MM.1S (cell line): ENCODE measurements around the gene CELF3.

Experiments used
- EZH2phosphoT487 ChIP-seq: fragments of 300-600 bp; sonication (generic); IDR thresholded peaks from 2 replicates; pipeline ENCODE4 v1.6.1; 2018; ENCODE audit warnings: antibody characterized with exemption, low read length
- TF ChIP-seq, protein P1 (sequence below): fragments of 300-600 bp; sonication (generic); IDR thresholded peaks from 2 replicates; pipeline ENCODE4 v1.5.1; 2016; ENCODE audit warnings: antibody characterized with exemption, low read length, mixed read lengths

DNA sequence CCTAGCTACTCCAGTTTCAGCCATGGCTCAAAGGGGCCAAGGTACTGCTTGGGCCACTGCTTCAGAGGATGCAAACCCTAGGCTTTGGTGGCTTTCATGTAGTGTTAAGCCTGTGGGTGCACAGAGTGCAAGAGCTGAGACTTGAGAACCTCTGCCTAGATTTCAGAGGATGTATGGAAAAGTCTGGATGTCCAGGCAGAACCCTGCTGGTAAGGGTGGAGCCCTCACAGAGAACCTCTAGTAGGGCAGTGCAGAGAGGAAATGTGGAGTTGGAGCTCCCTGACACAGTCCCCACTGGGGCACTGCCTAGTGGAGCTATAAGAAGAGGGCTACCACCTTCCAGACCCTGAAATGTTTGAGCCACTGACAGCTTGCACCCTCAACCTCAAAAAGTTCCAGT, 20.9 kb upstream of the CELF3 start:
- TF ChIP-seq, protein P1, sequence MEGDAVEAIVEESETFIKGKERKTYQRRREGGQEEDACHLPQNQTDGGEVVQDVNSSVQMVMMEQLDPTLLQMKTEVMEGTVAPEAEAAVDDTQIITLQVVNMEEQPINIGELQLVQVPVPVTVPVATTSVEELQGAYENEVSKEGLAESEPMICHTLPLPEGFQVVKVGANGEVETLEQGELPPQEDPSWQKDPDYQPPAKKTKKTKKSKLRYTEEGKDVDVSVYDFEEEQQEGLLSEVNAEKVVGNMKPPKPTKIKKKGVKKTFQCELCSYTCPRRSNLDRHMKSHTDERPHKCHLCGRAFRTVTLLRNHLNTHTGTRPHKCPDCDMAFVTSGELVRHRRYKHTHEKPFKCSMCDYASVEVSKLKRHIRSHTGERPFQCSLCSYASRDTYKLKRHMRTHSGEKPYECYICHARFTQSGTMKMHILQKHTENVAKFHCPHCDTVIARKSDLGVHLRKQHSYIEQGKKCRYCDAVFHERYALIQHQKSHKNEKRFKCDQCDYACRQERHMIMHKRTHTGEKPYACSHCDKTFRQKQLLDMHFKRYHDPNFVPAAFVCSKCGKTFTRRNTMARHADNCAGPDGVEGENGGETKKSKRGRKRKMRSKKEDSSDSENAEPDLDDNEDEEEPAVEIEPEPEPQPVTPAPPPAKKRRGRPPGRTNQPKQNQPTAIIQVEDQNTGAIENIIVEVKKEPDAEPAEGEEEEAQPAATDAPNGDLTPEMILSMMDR: no peak
- TF ChIP-seq EZH2phosphoT487: no peak
